Gastroesophageal sphincter (tissue), 3 donors: ENCODE data around the gene EPM2A.

Source experiments
- EP300 ChIP-seq: sonication (generic); formaldehyde crosslinking; IDR thresholded peaks from one replicate; pipeline ENCODE4 v1.6.1; 2017; ENCODE audit warnings: antibody characterized with exemption, mild to moderate bottlenecking
- POLR2A ChIP-seq, 2 donors: fragments of 450-650 bp; IDR thresholded peaks; one replicate each; pipeline ENCODE4 v1.6.1; 2017; ENCODE audit warnings: antibody characterized with exemption in 2 of 2, mild to moderate bottlenecking in 2 of 2, moderate library complexity in 1 of 2
- POLR2AphosphoS5 ChIP-seq: sonication (generic); formaldehyde crosslinking; IDR thresholded peaks from one replicate; pipeline ENCODE4 v1.6.1; 2017; ENCODE audit warnings: antibody characterized with exemption
- TF ChIP-seq, protein P1 (sequence below), 4 experiments: fragments of 200-600 bp in 2 of 4; fragments of 450-650 bp in 2 of 4; sonication (generic) in 1 of 4; IDR thresholded peaks; one replicate each; pipeline ENCODE4 v1.5.1; 2017 to 2019; ENCODE audit warnings: antibody characterized with exemption in 4 of 4, mild to moderate bottlenecking in 2 of 4, moderate library complexity in 2 of 4

DNA sequence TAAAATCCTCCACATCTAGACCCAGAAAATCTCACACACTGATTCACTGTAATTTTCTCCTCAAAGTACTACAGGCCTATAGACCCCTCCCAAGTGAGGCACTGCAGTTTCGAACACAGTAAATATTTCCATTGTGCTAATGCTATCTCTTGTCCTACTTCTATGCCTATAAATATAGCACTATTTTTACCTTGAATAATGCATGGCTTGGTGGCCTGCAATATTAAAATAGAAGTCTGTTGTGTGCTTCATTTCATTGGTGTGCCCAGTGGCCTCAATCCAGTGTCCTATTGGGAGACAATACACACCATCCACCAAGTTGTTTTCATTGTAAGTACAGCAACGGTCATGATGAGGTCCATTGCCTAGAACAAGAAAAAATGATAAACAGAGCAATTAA is 49.4 kb downstream of the EPM2A start:
- TF ChIP-seq, protein P1, sequence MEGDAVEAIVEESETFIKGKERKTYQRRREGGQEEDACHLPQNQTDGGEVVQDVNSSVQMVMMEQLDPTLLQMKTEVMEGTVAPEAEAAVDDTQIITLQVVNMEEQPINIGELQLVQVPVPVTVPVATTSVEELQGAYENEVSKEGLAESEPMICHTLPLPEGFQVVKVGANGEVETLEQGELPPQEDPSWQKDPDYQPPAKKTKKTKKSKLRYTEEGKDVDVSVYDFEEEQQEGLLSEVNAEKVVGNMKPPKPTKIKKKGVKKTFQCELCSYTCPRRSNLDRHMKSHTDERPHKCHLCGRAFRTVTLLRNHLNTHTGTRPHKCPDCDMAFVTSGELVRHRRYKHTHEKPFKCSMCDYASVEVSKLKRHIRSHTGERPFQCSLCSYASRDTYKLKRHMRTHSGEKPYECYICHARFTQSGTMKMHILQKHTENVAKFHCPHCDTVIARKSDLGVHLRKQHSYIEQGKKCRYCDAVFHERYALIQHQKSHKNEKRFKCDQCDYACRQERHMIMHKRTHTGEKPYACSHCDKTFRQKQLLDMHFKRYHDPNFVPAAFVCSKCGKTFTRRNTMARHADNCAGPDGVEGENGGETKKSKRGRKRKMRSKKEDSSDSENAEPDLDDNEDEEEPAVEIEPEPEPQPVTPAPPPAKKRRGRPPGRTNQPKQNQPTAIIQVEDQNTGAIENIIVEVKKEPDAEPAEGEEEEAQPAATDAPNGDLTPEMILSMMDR (IDR thresholded peaks at IDR 0.05): no peak
- TF ChIP-seq POLR2A (IDR thresholded peaks at IDR 0.05) (no peak), POLR2AphosphoS5 (no peak), EP300 (no peak)
